SK-N-DZ (cell line): ENCODE results near the gene SLC9B2.

ENCODE experiments used
- DNase-seq: peaks from one replicate; pipeline ENCODE4 v3.0.0-alpha.2; 2015; ENCODE audit warnings: low spot score

Gene SLC9B2

DNA sequence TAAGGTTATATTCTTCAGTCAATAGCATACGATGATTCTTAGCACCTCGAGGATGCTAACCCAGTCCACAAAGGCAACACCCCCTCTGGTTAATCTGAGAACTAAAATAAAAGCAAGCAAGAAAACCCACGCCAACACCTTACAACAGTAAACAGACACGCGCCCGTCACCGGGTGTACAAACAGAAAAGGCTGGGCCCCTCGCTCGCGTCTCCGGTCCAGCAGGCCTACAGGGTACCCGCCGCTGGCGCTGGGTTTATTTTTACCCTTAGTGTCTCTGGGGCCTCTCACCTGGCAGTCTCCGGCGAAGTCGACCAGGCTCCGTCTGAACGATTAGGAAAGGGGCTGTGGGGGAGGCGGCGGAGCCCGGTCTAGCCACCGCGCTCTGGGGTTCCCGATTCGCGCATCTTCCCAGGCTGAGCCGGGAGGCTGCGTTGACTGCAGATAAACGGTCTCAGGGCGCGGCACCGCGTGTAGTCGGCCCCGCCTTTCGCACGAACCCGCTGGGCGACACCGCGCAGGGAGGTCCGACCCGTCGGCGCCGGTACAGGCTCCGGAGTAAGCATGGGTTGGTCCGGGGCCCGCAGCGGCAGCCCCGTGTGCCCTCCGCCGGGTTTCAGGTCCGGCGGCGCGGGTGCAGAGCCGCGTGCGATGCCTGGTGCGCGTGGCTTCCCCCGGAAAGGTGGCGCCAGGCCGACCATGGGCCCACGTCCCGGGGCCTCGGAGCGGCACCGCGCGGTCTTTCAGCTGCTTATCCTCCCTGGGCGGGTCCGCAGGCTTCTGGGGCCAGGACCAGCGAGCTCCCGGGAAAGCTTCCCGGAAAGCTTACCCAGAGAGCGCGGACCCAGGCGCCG is 441 bp downstream of the SLC9B2 start:
- peak; percentile 60 for DNase-seq

DNA sequence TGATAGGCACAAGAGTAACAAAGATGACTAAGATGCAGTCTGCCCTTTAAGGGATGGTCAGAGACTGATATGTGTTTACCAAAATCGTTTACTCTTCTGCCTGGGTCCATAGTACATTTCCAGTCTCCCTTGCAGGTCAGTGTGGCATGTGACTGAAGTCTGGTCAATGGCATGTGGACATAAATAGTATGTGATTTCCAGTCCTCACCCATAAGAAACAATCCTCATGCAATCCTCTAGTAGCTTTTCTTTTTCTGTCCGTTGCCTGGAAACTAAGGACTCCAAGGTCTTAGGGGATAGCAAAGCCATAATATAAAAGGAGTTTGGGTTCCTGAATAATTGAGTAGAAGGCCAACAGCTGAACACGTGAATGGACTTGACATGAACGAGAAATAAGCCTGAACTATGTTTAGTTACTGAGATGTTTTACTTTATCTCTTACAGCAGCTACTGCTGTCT is 1.1 kb downstream of the SLC9B2 start:
- peak; percentile 28 for DNase-seq

DNA sequence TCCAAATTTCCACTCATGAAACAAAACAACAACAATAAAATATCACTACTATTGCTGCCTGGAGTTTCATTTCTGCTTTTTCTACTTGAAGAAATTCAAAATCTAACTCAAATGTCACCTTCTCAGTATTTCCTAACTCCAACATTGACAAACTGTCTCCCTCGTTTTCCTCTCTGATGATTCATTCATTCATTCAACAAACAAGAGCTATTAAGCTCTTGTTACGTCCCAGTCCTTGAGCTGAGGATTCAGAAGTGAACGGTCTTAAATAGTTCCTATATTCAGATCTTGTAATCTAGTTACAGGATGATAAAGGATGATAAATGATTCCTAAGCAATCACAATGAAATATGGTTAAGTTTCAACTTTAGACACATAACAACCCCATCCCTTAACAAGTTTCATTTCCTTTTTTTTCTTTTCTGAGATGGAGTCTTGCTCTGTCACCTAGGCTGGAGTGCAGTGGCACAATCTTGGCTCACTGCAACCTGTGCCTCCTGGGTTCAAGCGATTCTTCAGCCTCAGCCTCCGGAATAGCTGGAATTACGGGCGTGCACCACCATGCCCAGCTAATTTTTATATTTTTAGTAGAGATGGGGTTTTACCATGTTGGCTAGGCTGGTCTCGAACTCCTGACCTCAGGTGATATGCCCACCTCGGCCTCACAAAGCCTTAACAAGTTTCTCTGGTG is 1.7 kb downstream of the SLC9B2 start:
- DNase-seq, result no peak

DNA sequence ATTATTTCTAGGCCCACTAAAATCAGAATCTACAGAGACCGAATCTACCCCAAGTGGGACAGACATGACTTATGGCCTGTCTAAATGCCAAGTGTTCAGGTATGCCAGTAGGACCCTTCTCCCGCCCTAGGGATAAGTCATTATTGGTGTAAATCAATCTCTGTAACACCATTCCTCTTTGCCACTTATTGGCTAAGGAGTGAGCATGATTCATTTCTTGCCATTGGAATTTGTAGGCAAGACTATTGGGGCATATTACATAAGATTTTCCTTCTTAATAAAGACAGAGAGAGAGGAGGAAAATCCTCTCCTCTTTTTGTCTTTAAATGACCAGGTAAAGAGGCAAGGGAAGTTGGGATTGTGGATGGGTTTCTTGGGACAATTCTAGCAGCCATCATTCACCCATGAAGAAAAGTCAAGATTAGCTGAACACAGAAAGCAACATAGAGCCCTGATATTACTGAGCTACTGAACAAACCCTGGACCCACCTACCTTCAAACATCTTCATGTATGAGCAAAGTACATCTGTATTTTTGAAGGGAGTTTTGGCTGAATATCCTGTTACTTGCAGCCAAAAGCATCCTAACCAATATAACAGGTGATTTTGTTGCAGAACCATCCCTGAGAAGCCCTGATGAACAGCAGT is 2.6 kb downstream of the SLC9B2 start:
- no peak for DNase-seq

DNA sequence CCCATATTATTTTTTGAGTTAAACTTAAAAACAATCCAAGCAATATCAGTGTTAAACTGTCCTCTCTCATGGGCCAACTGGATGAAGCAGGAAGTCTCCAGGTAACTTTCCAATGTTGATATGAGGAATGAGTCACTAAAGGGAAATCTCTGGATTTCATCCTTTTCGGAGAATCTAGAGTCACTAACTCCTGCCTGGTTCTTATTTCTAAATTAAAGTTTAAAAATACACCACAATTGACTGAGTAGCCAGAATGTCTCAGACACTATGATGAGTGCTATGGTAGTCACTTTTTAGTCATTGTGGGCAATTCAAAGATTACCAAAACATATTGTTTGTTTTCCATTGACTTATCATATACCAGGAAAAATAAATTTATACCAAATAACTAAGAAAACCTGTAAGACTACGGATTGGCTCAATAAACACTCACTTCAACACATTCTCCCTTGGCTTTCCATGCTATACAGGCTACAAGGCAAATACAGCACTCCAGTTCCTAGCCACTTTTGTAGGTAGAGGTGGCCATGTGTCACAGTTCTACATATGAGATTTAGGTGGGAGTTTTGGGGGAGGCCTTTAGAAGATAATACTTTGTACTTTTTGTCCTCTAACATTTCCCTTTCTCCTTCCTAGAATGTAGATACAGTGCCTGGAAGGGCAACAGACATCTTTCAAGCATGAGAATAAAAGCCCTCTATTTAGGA is 8.6 kb downstream of the SLC9B2 start:
- DNase-seq, result no peak

DNA sequence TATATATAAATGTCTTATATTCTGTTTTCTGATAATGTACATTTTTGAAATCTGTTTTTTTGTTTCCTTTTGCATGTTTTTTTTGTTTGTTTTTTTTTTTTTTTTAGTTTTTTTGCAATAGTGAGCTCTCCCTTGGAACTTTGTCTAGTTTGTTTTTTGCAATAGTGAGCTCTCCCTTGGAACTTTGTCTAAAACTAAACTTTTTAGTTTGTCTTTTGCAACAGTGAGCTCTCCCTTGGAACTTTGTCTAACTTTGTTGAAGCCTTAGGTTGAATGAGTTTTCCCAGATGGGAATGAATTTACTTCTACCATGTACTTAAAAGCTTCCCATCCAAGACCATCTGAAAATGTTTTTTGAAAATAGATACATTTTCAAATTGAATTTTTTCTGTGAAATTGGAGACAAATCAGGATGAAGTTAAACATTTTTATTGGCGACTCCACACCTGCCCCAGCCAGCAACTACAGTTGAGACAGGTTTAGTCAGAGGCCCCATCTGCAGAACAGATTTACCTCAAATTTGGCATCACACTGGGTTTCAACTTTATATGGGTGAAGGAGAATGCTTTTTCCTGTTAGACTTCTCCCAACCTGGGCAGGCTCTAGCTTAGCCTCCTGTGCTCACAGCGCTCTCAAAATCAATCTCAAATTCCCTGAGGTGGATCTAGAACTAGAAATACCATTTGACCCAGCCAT is 16.0 kb downstream of the SLC9B2 start:
- DNase-seq, result no peak

DNA sequence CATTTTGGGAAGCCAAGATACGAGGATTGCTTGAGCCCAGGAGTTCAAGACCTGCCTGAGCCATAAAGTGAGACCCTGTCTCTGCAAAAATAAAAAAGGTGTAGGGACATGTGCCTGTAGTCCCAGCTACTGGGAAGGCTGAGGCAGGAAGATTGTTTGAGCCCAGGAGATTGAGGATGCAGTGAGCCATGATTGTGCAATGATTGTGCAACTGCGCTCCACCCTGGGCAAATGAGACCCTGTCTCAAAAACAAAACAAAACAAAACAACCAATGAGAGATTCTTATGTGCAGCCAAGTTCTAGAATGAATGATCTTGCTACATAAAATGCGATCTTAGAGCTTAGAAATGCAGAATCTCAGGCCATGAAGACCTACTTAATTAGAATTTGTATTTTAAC is 22.5 kb downstream of the SLC9B2 start:
- DNase-seq, result no peak

DNA sequence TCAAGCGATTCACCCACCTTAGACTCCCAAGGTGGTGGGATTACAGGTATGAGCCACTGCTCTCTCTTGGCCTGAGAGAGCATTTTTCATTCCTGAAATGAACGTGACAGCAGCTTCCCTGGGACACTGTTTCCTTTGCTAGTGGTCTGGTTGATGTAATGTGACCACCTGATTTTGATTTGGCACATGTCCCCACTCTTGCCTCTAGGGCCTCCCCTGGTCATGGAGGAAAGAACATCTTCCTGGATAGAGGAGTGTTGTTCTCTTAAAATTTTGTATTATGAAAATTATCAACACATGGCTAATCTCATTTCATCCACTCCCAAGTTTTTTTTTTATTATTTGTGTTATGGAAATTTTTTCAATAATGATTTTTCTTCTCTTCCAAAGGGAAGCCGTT is 23.8 kb downstream of the SLC9B2 start:
- DNase-seq, result no peak

DNA sequence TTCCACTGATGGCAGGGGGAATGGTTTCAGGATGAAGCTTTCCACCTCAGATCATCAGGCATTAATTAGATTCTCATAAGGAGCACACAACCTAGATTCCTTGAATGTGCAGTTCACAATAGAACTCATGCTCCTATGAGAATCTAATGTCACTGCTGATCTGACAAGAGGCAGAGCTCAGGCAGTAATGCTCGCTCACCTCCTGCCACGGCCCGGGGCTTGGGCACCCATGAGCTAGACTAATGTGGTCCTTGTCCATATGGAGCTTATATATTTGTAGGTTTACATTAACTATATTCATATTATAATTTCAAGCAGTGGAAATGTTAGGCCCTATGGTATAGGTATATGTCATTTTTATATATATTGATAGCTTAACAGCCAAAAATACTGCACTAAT is 24.4 kb downstream of the SLC9B2 start:
- DNase-seq, result no peak

DNA sequence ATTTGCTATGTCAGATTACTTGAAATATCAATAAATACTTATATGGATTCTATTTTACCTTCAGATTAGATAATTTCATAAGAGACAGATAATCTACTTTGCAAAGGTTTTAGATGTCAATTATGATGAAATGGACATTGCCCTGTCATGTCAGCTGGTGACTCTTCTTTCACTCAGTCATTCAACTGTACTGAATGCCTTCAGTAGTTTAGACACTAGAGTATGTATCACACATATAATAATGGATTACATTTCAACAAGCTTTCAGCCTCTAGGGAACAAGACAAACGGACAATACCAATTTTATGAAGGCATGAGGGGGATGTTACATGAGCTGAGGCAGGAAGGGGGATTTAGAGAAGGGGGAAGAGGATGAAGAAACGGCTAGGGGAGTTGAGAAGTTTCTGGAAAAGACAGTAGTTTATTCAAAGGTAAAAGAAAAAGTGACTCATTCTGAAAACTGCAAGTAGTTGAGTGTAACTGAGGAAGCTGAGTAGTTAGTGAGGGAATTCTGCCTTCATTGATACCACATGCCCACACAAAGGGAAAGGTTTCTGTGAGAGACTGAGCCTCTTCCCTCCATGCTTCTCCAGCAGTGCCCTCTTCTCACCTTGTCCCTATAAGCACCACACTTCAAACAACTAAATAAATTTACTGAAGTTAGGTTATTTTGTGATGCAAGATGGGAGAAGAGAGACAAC is 25.7 kb downstream of the SLC9B2 start:
- DNase-seq, result no peak

DNA sequence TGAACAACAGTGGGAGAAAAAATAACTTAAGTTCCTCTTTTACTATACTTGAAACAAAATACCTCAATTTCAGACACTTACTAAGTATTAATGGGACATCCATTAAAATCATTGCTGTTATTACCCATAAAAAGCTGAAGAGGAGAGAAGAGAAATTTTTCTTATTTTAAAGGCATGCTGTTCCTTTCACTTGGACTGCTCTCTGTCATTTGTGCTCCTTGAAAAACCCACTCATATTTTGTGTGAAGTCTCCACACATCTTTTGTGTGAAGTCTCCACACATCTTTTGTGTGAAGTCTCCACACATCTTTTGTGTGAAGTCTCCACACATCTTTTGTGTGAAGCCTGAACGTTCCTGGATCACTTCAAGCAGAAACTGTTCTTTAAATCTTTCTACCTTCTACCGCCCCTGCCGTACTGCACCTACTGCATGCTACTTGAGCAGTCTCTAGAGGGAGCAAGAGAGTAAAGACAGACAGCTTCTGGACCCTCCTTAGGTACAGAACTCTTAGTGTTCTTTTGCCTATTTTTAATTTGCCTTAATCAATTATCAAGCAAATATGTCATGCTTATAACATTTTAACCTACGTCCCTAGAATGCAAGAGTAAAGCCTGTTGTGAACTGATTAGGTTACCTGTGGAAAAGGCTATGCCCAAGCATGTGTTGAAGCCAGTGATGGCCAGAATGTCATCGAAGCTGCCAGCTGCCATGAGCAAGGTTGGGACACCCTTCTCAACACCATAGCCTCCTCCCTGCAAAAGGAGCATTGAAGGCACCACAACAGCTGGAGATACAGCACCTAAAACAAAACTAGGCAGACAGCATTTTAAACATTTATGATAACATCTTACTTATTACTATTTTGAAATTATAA is 29.9 kb downstream of the SLC9B2 start:
- DNase-seq, result peak; percentile 29

DNA sequence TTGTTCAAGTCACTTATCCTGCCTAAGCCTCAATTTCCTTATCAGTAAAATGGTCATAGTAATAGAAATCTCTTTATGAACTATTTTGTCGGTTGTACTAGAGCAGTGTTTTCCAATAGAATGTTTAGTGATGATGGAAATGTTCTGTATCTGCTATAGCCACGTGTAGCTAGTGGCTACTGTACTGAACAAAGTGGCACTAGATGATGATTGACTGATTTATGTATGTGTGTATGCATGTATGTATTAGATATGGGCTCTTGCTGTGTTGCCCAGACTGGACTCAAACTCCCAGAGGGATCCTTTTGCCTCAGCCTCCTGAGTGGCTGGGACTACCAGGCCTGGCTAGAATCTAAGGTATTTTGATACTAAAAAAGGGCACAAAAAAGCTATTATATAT is 32.4 kb downstream of the SLC9B2 start:
- no peak for DNase-seq

DNA sequence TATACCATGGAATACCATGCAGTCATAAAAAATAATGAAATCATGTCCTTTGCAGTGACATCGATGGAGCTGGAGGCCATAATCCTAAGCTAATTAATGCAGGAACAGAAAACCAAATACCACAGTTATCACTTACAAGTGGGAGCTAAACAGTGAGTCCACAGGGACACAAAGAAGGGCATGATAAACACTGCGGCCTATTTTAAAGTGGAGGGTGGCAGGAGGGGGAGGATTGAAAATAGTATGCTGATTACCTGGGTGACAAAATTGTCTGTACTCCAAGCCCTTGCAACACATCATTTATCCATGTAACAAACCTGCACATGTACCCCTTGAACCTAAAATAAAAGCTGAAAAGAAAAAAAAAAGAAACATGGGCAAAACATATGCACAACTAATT is 40.4 kb downstream of the SLC9B2 start:
- no peak for DNase-seq

DNA sequence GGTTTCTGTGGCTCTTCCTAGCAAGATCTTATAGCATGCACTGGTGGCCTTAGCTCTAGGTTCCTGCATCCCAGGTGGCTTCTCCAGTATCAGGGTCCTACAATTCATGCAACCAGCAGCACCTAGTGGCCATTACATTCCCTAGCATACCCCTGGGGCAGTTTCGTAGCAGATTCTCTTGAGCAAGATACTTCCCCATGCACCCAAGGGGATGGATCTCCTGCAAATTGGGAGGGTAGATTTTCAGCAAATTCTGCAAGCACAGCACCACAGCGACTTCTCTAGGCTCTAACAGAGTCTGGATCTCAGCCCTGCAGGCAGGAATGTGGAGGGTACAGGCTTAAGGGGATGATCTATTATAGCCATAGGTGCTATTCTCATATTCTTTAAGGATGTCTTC is 44.0 kb downstream of the SLC9B2 start:
- peak; percentile 21 for DNase-seq

DNA sequence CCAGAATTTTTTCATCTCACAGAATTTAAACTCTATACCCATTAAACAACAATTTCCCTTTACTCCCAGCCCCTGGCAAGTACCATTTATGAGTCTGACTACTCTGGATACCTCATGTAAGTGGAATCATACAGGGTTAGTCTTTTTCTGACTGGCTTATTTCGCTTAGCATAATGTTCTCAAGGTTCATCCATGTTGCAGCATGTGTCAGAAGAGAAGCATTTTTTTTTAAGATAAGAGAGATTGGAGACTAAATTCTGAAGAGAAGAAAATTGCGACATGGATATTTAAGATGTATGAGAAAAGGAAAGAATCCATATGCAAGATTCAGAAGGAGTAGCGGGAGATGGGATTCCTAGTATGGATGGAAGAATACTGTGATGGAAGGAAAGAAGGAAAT is 45.8 kb downstream of the SLC9B2 start:
- no peak for DNase-seq

DNA sequence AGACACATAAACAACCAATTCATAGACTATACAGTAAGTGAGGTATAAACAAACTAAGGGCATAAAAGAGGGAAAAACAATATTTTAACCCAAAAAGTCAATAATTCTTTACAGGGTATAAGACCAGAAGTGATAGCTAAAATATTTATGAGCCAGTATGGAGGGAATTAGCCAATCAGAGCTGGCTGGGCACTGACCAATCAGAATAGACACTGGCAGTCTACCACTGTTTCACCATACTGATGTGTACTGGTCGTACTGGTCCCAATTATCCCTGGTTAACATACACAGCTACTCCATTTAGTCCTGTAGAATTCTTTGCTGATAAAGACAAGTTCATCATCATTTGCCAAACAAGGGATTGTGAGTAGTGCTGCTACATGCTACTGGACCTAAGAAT is 47.3 kb downstream of the SLC9B2 start:
- no peak for DNase-seq

DNA sequence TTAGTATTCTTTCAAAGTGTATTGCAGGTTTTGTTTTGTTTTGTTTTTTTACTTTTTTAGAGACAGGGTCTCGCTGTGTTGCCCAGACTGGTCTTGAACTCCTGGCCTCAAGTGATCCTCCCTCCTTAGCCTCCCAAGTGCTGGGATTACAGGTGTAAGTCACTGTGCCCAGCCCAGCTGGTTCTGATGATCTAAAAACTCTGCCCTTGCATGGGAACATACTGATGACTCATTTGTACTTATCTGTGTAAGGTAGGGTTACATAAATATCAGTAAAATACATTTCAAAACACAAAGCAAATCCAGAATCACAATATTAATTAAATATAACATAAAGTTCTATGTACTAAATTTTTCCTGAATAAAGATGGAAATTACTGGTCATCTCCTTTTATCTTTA is 49.7 kb downstream of the SLC9B2 start:
- no peak for DNase-seq

DNA sequence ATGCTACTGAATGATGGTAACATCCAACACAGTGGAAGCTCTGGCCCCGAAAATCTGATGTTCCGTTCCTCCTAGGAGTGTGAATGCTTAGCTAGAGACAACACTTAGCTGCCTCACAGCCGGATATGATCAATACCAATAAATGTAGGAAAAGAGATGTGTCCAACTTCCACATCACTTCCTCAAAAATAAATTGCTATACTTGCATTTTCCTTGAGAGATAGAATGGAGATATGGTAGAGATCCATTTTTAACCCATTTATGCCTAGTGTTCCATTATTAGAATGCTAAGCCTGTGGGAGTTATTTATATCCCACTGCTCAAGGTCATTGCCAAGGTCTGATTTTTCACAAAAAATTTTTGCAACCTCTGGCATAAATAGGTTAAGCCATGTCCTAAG is 51.6 kb downstream of the SLC9B2 start:
- DNase-seq, result no peak

DNA sequence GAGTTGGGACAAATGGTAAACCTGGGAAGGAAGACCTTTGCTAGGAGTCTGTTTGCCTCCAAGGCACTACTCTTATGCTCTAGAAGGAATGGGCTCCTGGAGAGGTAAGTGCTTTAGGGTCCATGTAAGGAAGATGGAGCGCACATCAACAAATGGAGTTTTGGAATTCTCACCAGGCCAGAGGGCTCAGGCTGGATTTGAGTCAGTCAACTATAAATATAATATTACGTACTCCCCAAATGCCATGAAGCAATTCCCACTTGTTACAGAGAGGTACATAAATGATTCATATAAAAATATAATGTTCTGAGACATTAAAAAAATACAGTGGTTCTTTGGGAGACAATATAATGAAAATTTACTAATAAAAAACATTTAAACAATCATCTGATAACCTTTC is 55.4 kb downstream of the SLC9B2 start:
- no peak for DNase-seq
